K562 (cell line): Measurements from ENCODE around the gene GSX2.

ENCODE experiments used
- NR1H2 ChIP-seq: sonication (generic); formaldehyde crosslinking; IDR thresholded peaks from 2 replicates; pipeline ENCODE4 v1.4.0; 2020; ENCODE audit warnings: mild to moderate bottlenecking, missing genetic modification reagents
- TARDBP ChIP-seq: fragments of 450-650 bp; IDR thresholded peaks from 2 replicates; pipeline ENCODE4 v1.6.1; 2016
- ZKSCAN3 ChIP-seq: fragments of 250-450 bp; sonication (Bioruptor Pico); IDR thresholded peaks from 2 replicates; pipeline ENCODE4 v1.4.0; 2020
- ZNF274 ChIP-seq: IDR thresholded peaks from 2 replicates; pipeline ENCODE4 v1.6.1; 2011; ENCODE audit warnings: low read depth, mild to moderate bottlenecking, low read length, moderate library complexity, borderline replicate concordance
- TF ChIP-seq, protein P1 (sequence below), 2 experiments: IDR thresholded peaks; 2 replicates each; pipeline ENCODE4 v1.6.1; 2011; ENCODE audit warnings: borderline replicate concordance in 1 of 2, control low read depth in 1 of 2, low read depth in 1 of 2, low read length in 1 of 2, mild to moderate bottlenecking in 1 of 2, mixed read lengths in 1 of 2, moderate library complexity in 1 of 2; ENCODE audit not compliant: insufficient read depth in 1 of 2, insufficient read length in 1 of 2, poor library complexity in 1 of 2, severe bottlenecking in 1 of 2; ENCODE audit errors: extremely low read depth in 1 of 2

DNA sequence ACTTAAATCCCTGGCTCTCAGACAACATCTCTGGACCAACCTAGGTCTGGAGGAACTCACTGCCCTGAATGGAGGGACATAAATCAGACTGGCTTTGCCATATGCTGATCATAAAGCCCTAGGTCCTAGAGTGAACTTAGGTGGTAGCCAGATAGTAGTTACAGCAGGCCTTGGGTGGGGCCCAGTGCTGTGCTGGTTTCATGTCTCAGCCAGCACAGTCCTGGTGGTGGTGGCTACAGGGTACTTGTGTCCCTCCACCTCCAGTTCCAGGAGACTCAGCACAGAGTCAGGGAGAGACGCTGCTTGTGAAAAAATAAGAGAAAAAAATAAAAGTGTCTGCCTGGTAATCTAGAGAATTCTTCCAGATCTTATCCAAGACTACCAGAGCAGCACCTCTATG, 40.3 kb downstream of the GSX2 start:
- TF ChIP-seq NR1H2 (CRISPR knock-in tag) (no peak), ZKSCAN3 (CRISPR knock-in tag) (no peak), ZNF274 (no peak), TARDBP (no peak)
- TF ChIP-seq, protein P1, sequence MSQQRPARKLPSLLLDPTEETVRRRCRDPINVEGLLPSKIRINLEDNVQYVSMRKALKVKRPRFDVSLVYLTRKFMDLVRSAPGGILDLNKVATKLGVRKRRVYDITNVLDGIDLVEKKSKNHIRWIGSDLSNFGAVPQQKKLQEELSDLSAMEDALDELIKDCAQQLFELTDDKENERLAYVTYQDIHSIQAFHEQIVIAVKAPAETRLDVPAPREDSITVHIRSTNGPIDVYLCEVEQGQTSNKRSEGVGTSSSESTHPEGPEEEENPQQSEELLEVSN (IDR thresholded peaks at IDR 0.05; ENCODE audit: borderline replicate concordance in 1 of 2, extremely low read depth in 1 of 2, insufficient read depth in 1 of 2, insufficient read length in 1 of 2, low read depth in 1 of 2, low read length in 1 of 2, poor library complexity in 1 of 2, severe bottlenecking in 1 of 2) = no peak
